ENCODE data around the gene GSAP.
"Not testable (repeated sequence)": the region's sequence is repeated elsewhere in the genome, so short reads cannot be mapped to it uniquely, and the experiment has no call there.

Gene GSAP

DNA sequence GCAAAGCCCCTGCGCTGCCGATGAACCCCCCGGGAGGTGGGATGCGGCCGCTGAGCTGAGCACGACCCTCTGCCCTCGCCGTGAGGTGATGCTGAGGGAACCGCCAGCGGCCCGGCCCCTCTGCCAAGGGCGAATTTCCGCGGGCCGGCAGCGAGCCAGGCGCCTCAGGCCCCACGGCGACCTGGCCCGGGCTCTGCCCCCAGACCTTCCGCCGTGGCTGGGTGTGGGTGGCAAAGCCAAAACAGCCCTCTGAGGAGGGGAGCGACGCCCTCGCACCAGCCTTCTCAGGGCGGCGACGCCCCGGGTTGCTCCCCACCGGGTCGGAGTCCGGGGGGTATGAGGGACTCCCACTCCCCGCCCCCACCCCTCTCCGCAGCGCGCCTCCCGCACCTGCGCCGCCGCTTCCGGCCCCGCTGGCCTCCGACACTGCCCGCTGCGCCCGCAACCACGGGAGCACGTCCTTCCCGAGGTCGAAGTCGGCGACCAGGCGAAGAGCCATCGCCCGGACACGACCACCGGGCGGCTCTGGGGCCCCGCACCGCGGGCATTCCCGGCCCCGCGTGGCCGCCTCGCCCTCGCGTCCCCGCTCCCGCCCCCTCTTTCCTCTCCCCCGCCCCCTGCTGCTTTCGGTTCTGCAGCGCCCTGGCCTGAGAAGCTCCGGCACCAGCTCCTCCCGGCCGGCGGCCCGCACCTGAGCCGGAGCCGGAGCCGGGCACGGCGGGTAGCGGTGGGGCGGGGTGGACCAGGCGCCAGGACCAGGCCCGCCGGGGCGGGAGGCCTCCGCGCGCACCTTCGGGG lies at the start of gene GSAP:
GSAP (minus strand) TSS at position 527 of the 798 bp plus-strand sequence; CDS start at position 499, 28 bp downstream.
- DNase-seq (ENCODE audit: low read depth): peak; percentile 15

- no peak for DNase-seq (ENCODE audit: low read depth)
Measured at GRCh38 chr7:77465256-77465655, 49.1 kb upstream of the GSAP start.

- no peak for DNase-seq (ENCODE audit: low read depth)
Measured at GRCh38 chr7:77464589-77464988, 48.4 kb upstream of the GSAP start.

DNA sequence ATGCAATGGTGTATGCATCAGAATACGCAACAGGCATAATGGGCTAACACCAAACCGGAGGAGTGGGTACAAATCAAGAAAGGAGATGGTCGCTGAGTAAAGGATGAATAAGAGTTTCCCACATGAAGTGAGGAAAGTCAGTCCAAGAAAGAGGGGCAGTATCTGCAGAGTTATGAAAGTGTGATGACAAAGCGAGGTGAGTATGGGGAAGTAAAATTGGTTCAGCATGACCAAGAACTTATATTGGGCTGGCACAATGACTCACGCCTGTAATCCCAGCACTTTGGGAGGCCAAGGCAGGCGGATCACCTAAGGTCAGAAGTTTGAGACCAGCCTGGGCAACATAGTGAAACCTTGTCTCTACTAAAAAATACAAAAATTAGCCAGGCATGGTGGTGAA lies 47.5 kb upstream of the GSAP start:
- DNase-seq (ENCODE audit: low read depth): not testable (repeated sequence)

DNA sequence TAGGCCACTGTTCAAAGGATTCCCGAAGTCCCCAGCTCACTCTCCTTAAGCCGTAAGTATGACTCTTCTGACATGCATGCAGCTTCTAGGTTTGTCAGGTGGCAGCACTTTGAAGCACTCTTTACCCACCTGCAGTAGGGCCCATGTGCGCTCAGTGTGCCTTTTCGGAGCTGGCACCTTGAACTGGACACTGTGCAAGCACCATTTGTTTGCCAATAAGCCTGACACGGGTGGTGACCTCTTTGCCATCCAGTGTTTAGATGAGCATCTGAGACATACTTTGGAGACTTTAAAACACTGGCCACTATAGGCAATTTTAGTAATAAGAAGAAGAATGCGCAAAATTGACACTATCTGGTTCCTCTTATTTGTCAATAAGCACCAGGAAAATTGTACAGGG lies 45.7 kb upstream of the GSAP start:
- DNase-seq (ENCODE audit: low read depth): no peak

DNA sequence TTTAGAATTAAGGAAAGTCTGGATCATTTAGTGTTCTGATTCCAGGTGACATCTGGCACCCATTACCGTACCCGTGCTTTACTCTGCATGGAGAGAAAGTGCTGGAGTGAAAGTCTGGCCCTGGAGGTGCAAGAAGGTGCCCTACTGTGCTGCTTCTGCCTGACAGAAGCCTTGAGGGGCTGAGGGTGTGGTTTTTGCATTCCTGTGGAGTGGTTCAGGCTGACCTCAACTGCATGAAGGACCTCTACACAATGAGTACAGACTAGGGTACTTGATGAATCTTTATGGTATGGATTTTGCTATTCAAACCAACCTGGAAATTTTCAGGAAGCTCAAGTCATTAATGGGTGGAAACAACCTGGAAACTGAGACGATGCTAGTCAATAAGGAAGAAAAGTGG lies 45.1 kb upstream of the GSAP start:
- DNase-seq (ENCODE audit: low read depth): no peak

DNA sequence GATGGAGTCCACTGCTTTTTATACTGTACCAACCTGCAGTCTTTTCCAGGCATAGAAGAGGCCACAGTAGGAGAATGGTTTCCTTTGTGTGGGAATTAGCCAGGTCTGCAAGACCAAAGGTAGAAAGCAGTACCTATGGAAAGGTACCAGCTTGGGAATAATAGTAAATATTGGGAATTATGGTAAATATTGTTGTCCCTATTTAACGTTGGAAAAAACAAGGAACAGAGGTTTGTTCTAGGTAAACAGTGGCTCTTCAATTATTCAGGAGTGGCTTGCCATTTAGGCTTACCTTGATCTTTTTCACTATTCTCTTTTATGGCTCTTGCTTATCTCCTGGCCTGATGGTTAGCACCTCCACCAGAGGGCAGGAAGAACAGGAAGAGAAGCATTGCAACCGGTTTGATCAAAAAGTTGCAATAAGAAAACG lies 43.9 kb upstream of the GSAP start:
- no peak for DNase-seq (ENCODE audit: low read depth)

DNA sequence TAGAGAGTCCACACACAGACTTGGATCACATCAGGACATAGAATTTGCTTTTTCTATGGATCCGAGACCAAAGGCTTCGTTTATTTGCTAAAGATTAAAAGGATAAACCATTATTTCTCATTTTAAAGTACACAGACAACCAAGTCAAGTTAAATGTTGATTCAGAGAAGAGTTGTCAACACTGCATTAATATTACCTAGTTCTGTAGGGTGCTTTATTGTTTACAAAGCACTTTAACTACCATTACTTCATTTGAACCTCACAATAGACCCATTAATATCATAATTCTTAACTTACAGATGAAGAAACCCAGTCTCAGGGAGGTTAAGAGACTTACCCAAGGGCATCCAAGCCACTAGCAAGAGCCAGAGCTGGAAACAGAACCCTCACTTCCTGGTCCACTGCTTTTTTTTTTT lies 43.2 kb upstream of the GSAP start:
- no peak for DNase-seq (ENCODE audit: low read depth)

DNA sequence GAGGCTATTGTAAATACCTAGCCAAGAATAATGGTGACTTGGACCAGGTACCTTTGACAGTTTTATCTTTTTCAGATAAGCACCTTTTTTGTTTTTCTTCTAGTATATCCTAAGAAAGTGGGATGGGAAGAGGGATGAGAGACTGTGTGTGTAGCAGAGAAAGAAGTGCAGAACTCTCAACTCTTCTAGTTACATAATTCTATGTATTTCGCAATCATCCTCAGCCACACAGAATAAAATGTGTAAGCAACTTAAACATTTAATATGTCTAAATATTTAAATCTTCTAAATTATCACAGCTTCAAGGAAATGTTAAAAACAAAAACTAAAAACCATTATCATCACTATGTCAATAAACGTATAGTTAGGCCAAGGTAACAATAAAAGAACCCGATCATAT lies 42.6 kb upstream of the GSAP start:
- no peak for DNase-seq (ENCODE audit: low read depth)

- no peak for DNase-seq (ENCODE audit: low read depth)
Measured at GRCh38 chr7:77457779-77458178, 41.6 kb upstream of the GSAP start.

DNA sequence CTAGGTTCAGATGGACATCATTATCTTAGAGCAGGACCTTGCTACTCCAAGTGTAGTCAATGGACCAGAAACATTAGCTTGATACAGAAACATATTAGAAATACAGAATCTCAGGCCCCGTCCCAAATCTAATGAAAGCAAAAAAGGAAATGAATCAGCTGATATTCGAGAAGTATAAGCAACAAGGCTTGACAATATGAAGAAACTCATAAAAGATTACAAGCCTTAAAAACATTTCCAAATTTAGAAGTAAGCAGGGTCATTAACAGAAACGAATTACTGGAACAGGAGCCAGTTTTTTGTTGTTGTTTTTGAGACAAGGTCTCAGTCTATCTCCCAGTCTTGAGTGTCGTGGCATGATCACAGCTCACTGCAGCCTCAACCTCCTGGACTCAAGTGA lies 40.5 kb upstream of the GSAP start:
- DNase-seq (ENCODE audit: low read depth): no peak

DNA sequence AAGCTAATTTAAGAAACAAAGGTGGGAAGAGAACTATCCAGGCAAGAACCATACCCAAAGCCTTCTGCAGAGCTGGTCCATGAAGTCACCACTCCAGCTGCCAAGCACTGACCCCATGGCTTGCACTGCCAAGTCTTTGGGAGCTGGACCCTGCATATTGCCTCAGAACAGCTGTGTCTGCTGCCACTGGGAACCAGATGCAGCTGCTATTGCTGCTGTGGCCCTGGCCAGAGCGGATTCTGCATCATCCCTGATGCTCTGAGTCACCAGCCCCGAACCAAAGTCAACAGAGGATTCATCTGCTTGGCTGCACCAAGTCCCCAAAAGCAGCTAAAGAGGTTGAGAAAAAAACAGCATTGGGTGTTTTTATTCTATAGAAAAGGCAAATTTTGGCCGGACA lies 39.2 kb upstream of the GSAP start:
- DNase-seq (ENCODE audit: low read depth): no peak

GRCh38 chr7:77454802-77455201 lies 38.7 kb upstream of the GSAP start:
- DNase-seq (ENCODE audit: low read depth): no peak

DNA sequence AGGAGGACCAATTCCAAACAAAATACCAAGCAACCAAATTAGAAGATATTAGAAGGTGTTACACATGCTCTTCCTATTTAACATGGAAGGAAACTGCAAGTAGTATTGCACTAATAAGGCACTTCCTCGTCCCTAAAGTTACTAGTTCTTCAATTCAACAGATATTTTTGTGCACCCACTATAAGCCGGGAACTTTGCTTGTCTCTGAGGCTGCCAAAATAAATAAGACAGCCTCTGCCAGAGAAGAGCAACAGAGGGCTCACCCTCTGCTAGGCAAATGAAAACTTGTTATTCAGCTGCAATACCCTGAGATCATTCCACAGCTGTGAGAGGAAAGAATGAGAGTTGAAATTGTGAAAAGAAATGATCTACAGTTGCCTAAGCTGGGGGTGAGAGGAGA lies 37.4 kb upstream of the GSAP start:
- no peak for DNase-seq (ENCODE audit: low read depth)

DNA sequence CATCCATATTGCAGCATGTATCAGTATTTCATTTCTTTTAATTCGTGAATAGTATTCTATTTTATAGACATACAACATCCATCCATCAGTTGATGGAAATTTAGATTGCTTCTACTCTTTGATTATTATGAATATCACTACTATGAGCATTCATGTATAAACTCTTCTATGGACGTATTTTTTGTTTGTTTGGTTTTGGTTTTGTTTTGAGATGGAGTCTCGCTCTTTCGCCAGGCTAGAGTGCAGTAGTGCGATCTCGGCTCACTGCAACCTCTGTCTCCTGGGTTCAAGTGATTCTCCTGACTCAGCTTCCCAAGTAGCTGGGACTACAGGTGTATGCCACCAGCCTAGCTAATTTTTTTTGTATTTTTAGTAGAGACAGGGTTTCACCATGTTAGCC lies 35.8 kb upstream of the GSAP start:
- DNase-seq (ENCODE audit: low read depth): not testable (repeated sequence)

- DNase-seq (ENCODE audit: low read depth): no peak
Measured at GRCh38 chr7:77450613-77451012, 34.5 kb upstream of the GSAP start.

GRCh38 chr7:77450054-77450453 lies 33.9 kb upstream of the GSAP start:
- no peak for DNase-seq (ENCODE audit: low read depth)

DNA sequence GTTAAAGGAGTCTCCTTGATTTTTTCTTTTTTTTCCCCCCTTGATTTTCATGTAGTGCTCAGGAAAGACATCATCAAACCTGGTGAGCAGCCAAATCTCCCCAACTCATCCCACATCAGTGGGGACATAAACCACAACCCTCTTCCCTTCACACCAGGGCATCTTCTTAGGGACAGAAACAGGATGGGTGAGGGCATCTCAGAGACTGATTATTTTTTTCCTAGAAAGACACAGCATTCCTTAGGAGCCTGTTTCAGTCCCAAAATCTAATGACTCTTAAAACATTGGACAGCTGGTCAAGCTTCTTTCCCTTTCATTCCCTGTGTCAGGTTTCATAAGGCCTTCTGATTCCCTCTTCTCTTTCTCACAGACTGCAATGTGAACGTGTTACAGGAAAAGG lies 31.5 kb upstream of the GSAP start:
- no peak for DNase-seq (ENCODE audit: low read depth)

- DNase-seq (ENCODE audit: low read depth): no peak
Measured at GRCh38 chr7:77444123-77444522, 28.0 kb upstream of the GSAP start.

DNA sequence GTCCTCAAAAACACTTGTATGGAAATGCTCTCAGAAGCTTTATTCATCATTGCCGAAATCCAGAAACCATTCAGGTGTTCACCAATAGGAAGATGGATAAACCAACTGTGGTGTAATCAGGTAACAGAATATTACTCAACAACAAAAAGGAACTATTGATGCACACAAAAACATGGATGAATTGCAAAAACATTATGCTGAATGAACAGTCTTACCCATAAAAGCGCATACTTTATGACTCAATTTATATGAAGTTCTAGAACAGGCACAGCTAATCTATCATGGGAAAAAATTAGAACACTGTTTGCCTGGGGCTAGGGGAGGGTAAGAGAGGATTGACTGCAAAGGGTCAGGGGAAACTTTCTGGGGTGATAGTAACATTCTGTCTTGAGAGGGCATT lies 26.9 kb upstream of the GSAP start:
- DNase-seq (ENCODE audit: low read depth): no peak

DNA sequence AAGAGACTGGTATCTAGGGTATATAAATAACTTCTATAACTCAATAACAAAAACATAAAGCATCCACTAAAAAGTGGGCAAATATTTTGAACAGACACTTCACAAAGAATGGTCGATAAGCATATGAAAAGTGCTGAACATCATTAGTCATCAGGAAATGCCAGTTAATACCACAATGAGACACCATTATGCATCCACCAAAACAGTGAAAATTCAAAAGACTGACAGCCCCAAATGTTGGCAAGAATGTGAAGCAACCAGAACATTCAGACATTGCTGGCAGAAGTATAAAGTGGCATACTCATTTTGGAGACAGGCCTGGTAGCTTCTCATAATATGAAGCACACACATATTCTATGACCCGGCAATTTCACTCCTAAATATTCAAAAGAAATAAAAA lies 26.5 kb upstream of the GSAP start:
- no peak for DNase-seq (ENCODE audit: low read depth)

DNA sequence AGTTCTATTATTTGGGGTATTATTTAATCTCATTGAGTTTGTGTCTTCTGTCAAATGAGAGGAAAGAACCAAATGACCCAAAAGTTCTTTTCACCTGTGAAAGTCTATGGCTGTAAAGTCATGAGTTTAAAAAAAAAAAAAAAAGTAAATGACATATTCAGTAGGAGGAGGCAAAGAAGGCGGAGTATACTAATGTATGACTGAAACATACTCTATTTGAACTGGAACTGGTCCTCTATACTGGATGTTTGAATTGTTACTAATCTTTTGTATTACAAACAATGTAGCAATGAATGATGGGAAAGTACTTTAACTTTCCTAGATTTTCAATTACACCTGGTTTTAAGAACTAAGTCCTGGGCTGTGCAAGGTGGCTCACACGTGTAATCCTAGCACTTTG lies 24.9 kb upstream of the GSAP start:
- DNase-seq (ENCODE audit: low read depth): no peak

DNA sequence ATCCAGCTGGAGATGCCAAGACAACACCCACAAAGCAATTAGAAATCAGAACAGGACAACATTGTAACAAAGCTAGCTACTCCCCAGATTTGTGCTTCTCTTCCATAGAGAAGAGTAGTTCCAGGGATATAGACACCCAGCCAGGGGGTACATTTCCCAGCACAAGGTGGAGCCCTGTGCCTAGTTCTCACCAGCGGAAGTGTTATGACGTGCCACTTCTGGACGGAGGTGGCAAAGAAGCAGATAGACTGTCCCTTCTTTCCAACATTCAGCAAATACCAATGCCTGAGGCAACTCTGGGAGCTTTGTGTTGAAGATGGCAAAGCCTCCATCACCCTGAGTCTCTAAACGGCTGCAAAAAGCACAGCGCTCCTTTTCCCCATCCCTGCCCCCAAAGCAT lies 23.4 kb upstream of the GSAP start:
- DNase-seq (ENCODE audit: low read depth): no peak

- DNase-seq (ENCODE audit: low read depth): no peak
Measured at GRCh38 chr7:77438131-77438530, 22.0 kb upstream of the GSAP start.
